GM10266 (cell line): ENCODE measurements around the gene ADAM23.

ENCODE experiments used
- DNase-seq: peaks from one replicate; pipeline ENCODE4 v3.0.0; 2012; ENCODE audit errors: extremely low spot score
- TF ChIP-seq, protein P1 (sequence below): IDR thresholded peaks from 2 replicates; pipeline ENCODE4 v1.5.1; 2012; ENCODE audit warnings: mild to moderate bottlenecking, low read depth; ENCODE audit not compliant: control insufficient read depth, insufficient read depth; ENCODE audit errors: missing control alignments

The ADAM23 gene

DNA sequence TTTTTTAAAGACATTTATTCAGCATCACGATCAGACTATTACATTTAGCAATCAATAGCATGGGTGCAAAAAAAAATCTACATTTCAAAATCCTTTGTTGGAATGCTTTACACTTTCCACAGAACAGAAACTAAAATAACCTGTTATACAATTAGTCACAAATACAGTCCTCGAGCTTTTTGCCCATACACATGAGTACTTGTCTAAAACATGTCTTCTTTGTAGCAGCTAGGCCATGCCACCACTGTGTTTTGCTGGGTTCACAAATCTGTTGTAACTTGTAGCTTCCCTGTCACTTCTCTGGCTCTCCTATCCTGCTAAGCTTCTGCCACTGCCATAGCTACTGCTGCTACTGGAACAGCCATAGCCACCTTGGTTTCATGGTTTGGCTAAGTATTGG, 24.4 kb upstream of the ADAM23 start:
- DNase-seq = no peak
- TF ChIP-seq, protein P1, sequence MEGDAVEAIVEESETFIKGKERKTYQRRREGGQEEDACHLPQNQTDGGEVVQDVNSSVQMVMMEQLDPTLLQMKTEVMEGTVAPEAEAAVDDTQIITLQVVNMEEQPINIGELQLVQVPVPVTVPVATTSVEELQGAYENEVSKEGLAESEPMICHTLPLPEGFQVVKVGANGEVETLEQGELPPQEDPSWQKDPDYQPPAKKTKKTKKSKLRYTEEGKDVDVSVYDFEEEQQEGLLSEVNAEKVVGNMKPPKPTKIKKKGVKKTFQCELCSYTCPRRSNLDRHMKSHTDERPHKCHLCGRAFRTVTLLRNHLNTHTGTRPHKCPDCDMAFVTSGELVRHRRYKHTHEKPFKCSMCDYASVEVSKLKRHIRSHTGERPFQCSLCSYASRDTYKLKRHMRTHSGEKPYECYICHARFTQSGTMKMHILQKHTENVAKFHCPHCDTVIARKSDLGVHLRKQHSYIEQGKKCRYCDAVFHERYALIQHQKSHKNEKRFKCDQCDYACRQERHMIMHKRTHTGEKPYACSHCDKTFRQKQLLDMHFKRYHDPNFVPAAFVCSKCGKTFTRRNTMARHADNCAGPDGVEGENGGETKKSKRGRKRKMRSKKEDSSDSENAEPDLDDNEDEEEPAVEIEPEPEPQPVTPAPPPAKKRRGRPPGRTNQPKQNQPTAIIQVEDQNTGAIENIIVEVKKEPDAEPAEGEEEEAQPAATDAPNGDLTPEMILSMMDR = no peak

DNA sequence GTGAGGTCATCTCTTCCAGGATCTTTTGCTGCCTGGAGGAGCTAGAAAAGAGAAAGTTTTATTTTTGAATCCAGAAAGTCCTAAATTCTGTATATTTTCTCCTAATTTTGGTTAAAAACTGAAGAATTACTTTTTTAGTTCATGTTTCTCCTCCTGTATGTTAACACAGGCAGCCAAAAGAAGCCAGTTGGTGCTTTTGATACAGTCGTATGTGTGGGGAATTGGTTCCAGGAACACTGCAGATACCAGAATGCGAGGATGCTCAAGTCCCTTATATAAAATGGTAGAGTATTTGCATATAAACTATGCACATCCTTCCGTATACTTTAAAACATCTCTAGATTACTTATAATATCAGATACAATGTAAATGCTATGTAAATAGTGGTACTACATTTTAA, 22.6 kb upstream of the ADAM23 start:
- DNase-seq = no peak
- TF ChIP-seq, protein P1 = no peak

DNA sequence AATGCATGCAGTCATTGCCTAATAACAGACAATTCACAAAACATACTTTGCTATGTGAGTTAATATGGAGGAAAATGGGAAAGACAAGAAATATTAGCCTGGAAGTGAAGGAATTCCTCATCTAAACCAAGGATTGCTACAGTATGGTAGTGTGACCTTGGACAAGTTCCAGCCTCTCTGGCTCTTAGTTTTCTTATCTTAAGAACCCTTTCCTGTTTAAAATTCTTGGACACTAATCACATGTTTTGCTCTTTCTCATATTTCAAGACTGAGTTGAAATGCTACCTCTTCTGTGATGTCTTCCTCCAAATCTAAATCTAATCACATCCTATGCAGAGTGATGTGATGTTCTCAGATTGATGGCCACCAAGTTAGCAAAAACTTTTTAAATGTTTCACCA, 20.8 kb upstream of the ADAM23 start:
- TF ChIP-seq, protein P1 = no peak
- DNase-seq = no peak

DNA sequence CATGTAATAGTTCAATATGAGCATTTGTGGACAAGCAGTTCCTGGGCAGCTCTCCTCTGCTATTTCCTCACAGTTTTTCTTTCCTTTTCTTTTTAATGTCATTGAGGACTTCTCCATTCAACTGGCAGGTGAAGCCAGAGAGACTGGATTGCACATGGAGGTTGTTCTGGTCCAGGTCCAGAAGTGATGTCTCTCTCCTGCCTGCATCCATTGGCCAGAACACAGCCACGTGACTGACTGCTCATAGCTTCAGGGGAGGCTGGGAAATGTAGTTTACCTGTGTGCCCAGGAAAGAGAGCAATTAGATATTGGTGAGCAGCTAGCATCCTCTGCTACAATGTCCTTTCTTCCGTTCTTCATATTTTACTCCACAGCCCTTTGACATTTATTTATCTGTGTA, 20.2 kb upstream of the ADAM23 start:
- DNase-seq = no peak
- TF ChIP-seq, protein P1 = no peak

DNA sequence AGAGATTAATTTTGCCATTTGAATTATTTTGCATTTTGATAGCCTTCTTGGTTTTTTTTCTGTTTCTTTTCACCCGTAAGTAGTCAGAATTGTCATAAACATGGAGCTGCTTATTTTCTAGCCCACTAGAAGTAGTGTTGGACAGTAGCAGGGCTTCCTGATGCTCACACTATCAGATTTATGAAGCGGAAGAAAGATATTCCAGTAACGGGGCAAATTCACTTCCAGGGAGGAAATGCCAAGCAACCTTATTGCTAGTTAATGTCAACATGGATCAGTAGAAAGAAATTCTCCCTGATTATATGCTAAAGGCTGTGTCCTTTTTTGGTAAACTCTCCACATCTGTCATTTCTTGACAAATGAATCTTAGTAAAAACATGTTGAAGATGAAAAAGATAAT, 19.2 kb upstream of the ADAM23 start:
- no peak for DNase-seq
- TF ChIP-seq, protein P1 = no peak

DNA sequence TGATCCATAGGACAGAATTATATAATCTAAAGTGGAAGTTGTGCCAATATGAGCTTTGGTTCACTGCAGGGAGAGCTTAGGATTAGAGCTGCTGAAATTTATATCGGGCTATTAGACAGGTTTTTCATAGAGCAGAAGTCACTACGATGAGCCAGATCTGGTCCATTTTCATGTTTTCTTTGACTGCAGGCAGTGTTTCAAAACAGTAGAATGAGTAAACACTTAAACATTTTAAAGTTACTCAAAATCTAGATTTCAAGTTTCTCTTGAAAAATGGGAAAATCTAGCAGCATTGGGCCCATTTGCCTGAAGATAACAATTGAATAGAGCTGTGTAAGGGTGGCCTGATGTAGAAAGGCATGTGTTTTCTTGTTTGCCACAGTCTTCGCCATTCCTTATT, 14.5 kb upstream of the ADAM23 start:
- DNase-seq = no peak
- TF ChIP-seq, protein P1 = no peak

DNA sequence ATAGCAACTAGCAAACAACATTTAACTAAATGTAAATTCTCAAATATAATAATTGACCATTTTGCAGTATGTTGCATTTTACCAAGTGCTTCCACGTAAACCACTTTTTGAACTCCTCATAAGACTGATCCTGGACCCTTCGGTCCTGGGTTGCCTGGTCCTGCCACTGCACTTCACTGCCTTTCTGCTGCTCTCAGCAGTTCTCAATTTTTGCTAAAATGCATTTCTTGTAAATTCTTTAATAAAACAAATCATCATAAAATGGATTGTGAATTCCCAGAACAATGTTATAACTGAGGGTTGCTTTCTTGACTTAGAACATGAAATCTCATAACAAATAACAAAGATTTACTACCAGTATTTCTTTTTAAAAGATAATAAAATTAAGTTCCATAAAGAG, 12.9 kb upstream of the ADAM23 start:
- no peak for DNase-seq
- TF ChIP-seq, protein P1 = no peak

DNA sequence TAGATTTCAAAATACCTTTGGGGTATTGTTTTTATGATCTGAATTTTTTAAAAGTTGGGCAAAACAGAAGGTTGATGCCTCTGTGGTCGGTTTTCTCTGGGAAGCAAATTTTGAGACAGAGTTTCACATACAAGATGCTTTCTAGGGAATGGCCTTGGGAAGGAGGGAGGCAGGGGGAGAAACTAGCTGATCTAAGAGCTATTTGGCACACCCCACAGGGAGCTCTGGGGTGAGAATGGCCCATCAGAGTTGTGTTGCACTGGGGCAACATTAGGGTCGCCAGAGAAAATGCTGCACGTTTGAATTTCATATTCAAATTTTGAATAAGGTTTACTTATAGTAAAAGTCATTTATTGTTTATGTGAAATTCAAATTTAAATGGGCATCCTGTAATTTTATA, 11.9 kb upstream of the ADAM23 start:
- TF ChIP-seq, protein P1 = no peak

More for the DNA sequence above, 11.9 kb upstream of the ADAM23 start:
- DNase-seq = no peak
